Activated CD8-positive, alpha-beta T cell treated with anti-CD3 and anti-CD28 coated beads for 36 hours (primary cell): ENCODE measurements around the gene S1PR5. TPM values are rescaled to one million over a fixed set of nuclear protein-coding genes. Genes with fewer than 3 reads are reported as not detected.

ENCODE experiments used
- ATAC-seq: fragments of 200-7000 bp; cut with Tn5 transposase; one replicate; pipeline ENCODE4 v1.10.0; 2021; ENCODE audit warnings: mild to moderate bottlenecking, moderate library complexity
- CTCF ChIA-PET: fragments of 350-600 bp; sonication (Branson Sonifier 250); formaldehyde crosslinking; loops from one replicate; lab custom pipeline; 2021; ENCODE audit warnings: antibody characterized with exemption; lab: Charles Lee
- POLR2A ChIA-PET: fragments of 350-600 bp; sonication (Branson Sonifier 250); formaldehyde crosslinking; loops from one replicate; lab custom pipeline; 2021; ENCODE audit warnings: antibody characterized with exemption; lab: Charles Lee
- DNase-seq: peaks from one replicate; pipeline ENCODE4 v3.0.0-alpha.2; 2020
- H3K27ac Mint-ChIP-seq: one replicate; pipeline ENCODE4 v1.8.0; 2021; ENCODE audit warnings: mild to moderate bottlenecking, mixed read lengths
- H3K27me3 Mint-ChIP-seq: one replicate; pipeline ENCODE4 v1.8.0; 2021; ENCODE audit warnings: mixed read lengths
- H3K36me3 Mint-ChIP-seq: one replicate; pipeline ENCODE4 v1.8.0; 2021; ENCODE audit warnings: low read depth, mixed read lengths
- H3K4me1 Mint-ChIP-seq: one replicate; pipeline ENCODE4 v1.8.0; 2021; ENCODE audit warnings: low read depth, mixed read lengths
- H3K4me3 Mint-ChIP-seq: one replicate; pipeline ENCODE4 v1.8.0; 2021; ENCODE audit warnings: mild to moderate bottlenecking, moderate library complexity, mixed read lengths
- H3K9me3 Mint-ChIP-seq: one replicate; pipeline ENCODE4 v1.8.0; 2021; ENCODE audit warnings: mixed read lengths
- intact Hi-C: fragments of 100-400 bp; cut with micrococcal nuclease; formaldehyde crosslinking; loops from one replicate; pipeline ENCODE4 v1.10.0; 2022
- total RNA-seq, 2 experiments: library from RNA; stranded (reverse); gene quantifications; one replicate each; pipeline ENCODE4 v1.2.3, GENCODE V29; 2021
- TF ChIP-seq, protein P1 (sequence below): fragments of 200-600 bp; IDR thresholded peaks from one replicate; pipeline ENCODE4 v1.8.0; 2022; ENCODE audit warnings: antibody characterized with exemption, mild to moderate bottlenecking

Gene S1PR5
- total RNA-seq, 2 experiments from 2014 or later, result 0.81 to 1.1 TPM

DNA sequence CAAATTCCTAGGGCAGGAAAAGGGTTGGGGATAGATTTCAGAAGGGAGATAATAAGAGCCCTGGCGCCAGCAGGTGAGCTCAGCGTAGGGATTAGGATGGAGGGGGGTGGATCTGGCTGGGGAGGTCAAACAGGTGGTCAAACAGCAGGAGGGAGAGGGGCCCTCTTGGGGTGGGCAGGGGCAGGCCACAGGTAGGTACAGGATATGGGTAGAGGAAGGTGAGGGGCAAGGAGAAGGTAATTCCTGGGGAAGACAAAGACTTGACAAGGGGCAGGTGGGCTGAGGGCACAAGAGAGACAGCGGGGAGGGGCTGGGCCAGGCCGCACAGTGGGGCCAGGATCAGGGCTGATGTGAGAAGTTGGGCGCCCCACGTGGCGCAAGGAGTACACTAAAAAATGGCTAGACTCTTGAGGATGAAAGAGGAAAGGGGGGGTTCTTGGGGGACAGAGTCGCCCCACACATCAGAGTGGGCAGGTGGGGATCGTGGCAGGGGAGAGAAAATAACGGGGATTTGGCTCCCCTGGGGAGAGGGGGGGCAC, 47.9 kb upstream of the S1PR5 start:
- H3K27ac Mint-ChIP-seq, result peak overlapping the region; percentile 92
- peak overlapping the region; percentile 86 for H3K4me3 Mint-ChIP-seq
- ChIA-PET CTCF (interaction anchor here (2.6 to 5.4 kb wide), 2 partner anchors 10 to 16 kb away, joined by 8 to 25 read pairs; no protein-coding TSS in a partner anchor), POLR2A (interaction anchor here (1.3 to 10.6 kb wide), 3 partner anchors 11 to 295 kb away, joined by 4 to 104 read pairs (median 6); partner anchors contain the start of gene ICAM1)
- DNase-seq (peak; percentile 80), ATAC-seq (no peak)
- TF ChIP-seq, protein P1, sequence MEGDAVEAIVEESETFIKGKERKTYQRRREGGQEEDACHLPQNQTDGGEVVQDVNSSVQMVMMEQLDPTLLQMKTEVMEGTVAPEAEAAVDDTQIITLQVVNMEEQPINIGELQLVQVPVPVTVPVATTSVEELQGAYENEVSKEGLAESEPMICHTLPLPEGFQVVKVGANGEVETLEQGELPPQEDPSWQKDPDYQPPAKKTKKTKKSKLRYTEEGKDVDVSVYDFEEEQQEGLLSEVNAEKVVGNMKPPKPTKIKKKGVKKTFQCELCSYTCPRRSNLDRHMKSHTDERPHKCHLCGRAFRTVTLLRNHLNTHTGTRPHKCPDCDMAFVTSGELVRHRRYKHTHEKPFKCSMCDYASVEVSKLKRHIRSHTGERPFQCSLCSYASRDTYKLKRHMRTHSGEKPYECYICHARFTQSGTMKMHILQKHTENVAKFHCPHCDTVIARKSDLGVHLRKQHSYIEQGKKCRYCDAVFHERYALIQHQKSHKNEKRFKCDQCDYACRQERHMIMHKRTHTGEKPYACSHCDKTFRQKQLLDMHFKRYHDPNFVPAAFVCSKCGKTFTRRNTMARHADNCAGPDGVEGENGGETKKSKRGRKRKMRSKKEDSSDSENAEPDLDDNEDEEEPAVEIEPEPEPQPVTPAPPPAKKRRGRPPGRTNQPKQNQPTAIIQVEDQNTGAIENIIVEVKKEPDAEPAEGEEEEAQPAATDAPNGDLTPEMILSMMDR, result peak; percentile 24
- no peaks in the 10 kb centered on the region for H3K27me3 Mint-ChIP-seq
- intact Hi-C loops, result loop anchor here (5.0 kb wide), 1 partner anchor 58 kb away; no protein-coding TSS in a partner anchor
- peaks cover 48% of the 10 kb centered on the region for H3K36me3 Mint-ChIP-seq
- peaks cover 38% of the 10 kb centered on the region for H3K4me1 Mint-ChIP-seq
- H3K9me3 Mint-ChIP-seq, result no peaks in the 10 kb centered on the region

DNA sequence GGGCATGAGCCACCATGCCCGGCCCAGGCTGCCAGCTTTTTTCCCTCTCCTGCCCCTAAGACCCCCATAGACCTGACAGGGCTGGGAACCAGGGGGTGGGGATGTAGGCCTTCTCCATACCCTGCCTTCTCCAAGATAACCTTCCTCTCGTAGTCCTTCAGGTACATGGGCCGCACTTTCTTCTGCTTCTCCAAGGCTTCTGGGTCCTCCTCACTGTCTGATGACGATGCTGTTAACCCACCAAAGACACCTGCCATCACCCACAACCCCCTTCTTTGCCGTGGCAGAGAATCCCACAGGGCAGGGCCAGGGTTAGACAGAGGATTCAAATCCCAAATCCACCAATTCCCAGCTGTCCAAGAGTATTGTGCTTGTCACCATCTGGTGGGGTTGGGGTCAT, 45.4 kb upstream of the S1PR5 start:
- DNase-seq (no peak), ATAC-seq (no peak)
- intact Hi-C loops, result no loop called here
- ChIA-PET POLR2A (interaction anchor here (0.6 to 10.6 kb wide), 2 partner anchors 9 to 643 kb away, joined by 4 to 104 read pairs; no protein-coding TSS in a partner anchor), CTCF (interaction anchor here (1.9 to 3.9 kb wide), 3 partner anchors 8 to 19 kb away, joined by 4 to 16 read pairs (median 8); no protein-coding TSS in a partner anchor)
- Mint-ChIP-seq H3K9me3 (no peaks in the 10 kb centered on the region), H3K27me3 (no peaks in the 10 kb centered on the region), H3K27ac (no peak overlapping the region), H3K4me3 (no peak overlapping the region), H3K4me1 (peaks cover 40% of the 10 kb centered on the region), H3K36me3 (peaks cover 60% of the 10 kb centered on the region)
- TF ChIP-seq, protein P1, result no peak

DNA sequence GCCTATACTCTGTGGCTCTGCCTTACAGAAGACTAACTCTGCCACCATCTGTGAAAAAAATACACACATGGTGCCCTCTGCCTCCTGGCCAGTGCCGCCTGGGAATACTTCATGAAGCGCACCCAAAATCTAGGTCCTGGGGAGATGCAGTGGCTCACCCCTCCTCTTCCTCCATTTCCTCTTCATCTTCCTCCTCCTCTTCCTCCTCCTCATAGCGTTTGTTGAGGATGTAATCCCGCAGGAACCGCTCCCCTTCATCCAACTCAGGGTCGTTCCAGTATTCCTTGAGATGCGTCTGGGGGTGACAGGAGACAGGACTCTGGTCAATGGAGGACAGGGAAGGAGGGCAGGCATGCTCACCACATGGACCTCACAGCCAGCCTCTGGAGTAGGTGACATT, 42.9 kb upstream of the S1PR5 start:
- Mint-ChIP-seq H3K36me3 (peaks cover 55% of the 10 kb centered on the region), H3K4me1 (peaks cover 38% of the 10 kb centered on the region), H3K4me3 (no peak overlapping the region), H3K9me3 (no peaks in the 10 kb centered on the region), H3K27ac (no peak overlapping the region), H3K27me3 (no peaks in the 10 kb centered on the region)
- DNase-seq (no peak), ATAC-seq (no peak)
- ChIA-PET CTCF (no interaction called here), POLR2A (interaction anchor here (10.6 kb wide), 1 partner anchor 6 kb away, joined by 104 read pairs; no protein-coding TSS in a partner anchor)
- TF ChIP-seq, protein P1, result no peak
- intact Hi-C loops, result no loop called here

DNA sequence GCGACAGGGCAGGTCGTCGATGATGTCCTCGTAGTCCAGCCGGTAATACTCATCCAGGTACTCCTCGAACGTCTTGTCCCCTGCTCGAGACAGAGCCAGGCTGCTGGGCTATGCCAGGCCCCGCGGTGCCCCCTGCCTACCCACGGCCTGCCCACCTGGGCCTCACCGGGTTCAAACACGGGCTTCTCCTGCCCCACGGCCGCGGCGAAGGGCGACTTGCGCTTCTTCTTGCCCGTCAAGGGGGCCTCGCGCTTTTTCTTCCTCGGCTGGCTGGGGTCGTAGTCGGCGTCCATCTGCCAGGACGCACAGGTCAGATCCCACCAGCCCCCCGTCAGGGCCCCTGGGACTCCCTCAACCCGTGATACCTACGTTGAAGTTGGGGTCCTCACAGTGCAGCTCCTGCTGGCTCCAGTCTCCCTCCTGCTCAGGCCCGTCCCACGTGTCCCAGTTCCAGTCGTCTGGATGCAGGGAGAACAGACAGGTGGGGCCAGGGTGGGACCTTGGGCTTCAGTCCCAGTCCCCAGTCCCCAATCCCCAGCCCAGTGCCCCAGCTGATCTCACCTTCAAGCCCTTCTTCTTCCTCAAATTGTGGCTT, 40.5 kb upstream of the S1PR5 start:
- Mint-ChIP-seq H3K27me3 (no peaks in the 10 kb centered on the region), H3K27ac (peak overlapping the region; percentile 62), H3K36me3 (peaks cover 69% of the 10 kb centered on the region), H3K4me3 (no peak overlapping the region), H3K4me1 (peaks cover 54% of the 10 kb centered on the region), H3K9me3 (no peaks in the 10 kb centered on the region)
- ChIA-PET CTCF (no interaction called here), POLR2A (interaction anchor here (0.6 to 7.1 kb wide), 3 partner anchors 8 to 29 kb away, joined by 4 to 104 read pairs (median 7); partner anchors contain the start of genes CDKN2D and KRI1)
- DNase-seq (no peak), ATAC-seq (no peak)
- TF ChIP-seq, protein P1, result no peak
- intact Hi-C loops, result no loop called here

DNA sequence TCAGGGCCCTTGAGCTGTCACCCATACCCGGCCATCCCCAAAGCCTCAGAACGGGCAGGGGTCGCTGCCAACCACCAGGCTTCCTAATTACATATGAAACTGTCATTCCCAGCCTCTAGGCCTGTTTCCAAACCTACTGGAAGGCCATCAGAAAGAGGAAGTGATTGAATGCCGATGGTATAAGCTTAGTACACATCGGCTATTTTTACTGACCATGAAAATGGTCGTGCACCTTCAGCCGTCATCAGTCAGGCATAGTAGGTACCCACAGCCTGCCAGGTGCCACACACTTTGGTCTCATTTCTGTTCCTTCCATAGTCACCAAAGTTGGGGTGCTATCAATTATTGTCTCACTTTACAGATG, 38.3 kb upstream of the S1PR5 start:
- peak overlapping the region; percentile 92 for H3K27ac Mint-ChIP-seq
- CTCF ChIA-PET, result interaction anchor here (0.6 to 5.4 kb wide), 8 partner anchors 8 to 297 kb away, joined by 3 to 26 read pairs (median 4); no protein-coding TSS in a partner anchor
- no peaks in the 10 kb centered on the region for H3K9me3 Mint-ChIP-seq
- DNase-seq, result no peak
- no peak for ATAC-seq
- H3K4me1 Mint-ChIP-seq, result peaks cover 59% of the 10 kb centered on the region
- no peaks in the 10 kb centered on the region for H3K27me3 Mint-ChIP-seq
- intact Hi-C loops, result no loop called here
- TF ChIP-seq, protein P1, result peak; percentile 11
- H3K4me3 Mint-ChIP-seq, result no peak overlapping the region
- peaks cover 71% of the 10 kb centered on the region for H3K36me3 Mint-ChIP-seq
- POLR2A ChIA-PET, result interaction anchor here (1.0 to 7.1 kb wide), 5 partner anchors 10 to 147 kb away, joined by 3 to 104 read pairs (median 7); partner anchors contain the start of genes CDKN2D, KRI1 and QTRT1
